Activated naive CD8-positive, alpha-beta T cell treated with anti-CD3 and anti-CD28 coated beads, Interleukin-2, amount 10 ng/mL, durations not matched to agents 7 days and 5 days (primary cell): ENCODE results near the gene SSX2IP. TPM values are rescaled to one million over a fixed set of nuclear protein-coding genes. Genes with fewer than 3 reads are reported as not detected.

Source experiments
- ATAC-seq: fragments of 150-1000 bp; cut with Tn5 transposase; one replicate; pipeline ENCODE4 v1.10.0; 2021; ENCODE audit warnings: low read depth, moderate library complexity
- POLR2A ChIA-PET: fragments of 350-600 bp; sonication (Branson Sonifier 250); formaldehyde crosslinking; loops from one replicate; lab custom pipeline; 2021; ENCODE audit warnings: antibody characterized with exemption; lab: Charles Lee
- DNase-seq: peaks from one replicate; pipeline ENCODE4 v3.0.0; 2021
- H3K27ac Mint-ChIP-seq: one replicate; pipeline ENCODE4 v1.8.0; 2022; ENCODE audit warnings: mild to moderate bottlenecking, mixed read lengths
- H3K27me3 Mint-ChIP-seq: one replicate; pipeline ENCODE4 v1.8.0; 2022; ENCODE audit warnings: mild to moderate bottlenecking, moderate library complexity, mixed read lengths
- H3K36me3 Mint-ChIP-seq: one replicate; pipeline ENCODE4 v1.8.0; 2021; ENCODE audit warnings: mild to moderate bottlenecking, mixed read lengths
- H3K4me1 Mint-ChIP-seq: one replicate; pipeline ENCODE4 v1.8.0; 2021; ENCODE audit warnings: mixed read lengths
- H3K4me3 Mint-ChIP-seq: one replicate; pipeline ENCODE4 v1.8.0; 2022; ENCODE audit warnings: mild to moderate bottlenecking, moderate library complexity, mixed read lengths
- H3K9me3 Mint-ChIP-seq: one replicate; pipeline ENCODE4 v1.8.0; 2021; ENCODE audit warnings: mixed read lengths
- total RNA-seq, 2 experiments: library from RNA; stranded (reverse); gene quantifications; one replicate each; pipeline ENCODE4 v1.2.3, GENCODE V29; 2021

SSX2IP gene
- total RNA-seq, 2 experiments from 2014 or later, result 14.4 to 16.0 TPM

- ATAC-seq (no peak), DNase-seq (no peak)
- Mint-ChIP-seq H3K4me3 (no peak overlapping the region), H3K27ac (no peak overlapping the region), H3K9me3 (peaks cover 26% of the 10 kb centered on the region), H3K4me1 (peaks cover 19% of the 10 kb centered on the region), H3K36me3 (peaks cover 15% of the 10 kb centered on the region), H3K27me3 (no peaks in the 10 kb centered on the region)
- POLR2A ChIA-PET, result no interaction called here
These were observed 74.5 kb downstream of the SSX2IP start for GRCh38 chr1:84615790-84616189.

- Mint-ChIP-seq H3K4me3 (no peak overlapping the region), H3K27ac (no peak overlapping the region), H3K4me1 (peaks cover 9% of the 10 kb centered on the region), H3K36me3 (peaks cover 16% of the 10 kb centered on the region), H3K9me3 (peaks cover 27% of the 10 kb centered on the region), H3K27me3 (no peaks in the 10 kb centered on the region)
- ATAC-seq (no peak), DNase-seq (no peak)
- POLR2A ChIA-PET, result interaction anchor here (0.7 kb wide), 1 partner anchor 38 kb away, joined by 5 read pairs; no protein-coding TSS in a partner anchor
These were observed 76.4 kb downstream of the SSX2IP start for GRCh38 chr1:84613887-84614286.

- ATAC-seq, result no peak
- POLR2A ChIA-PET, result interaction anchor here (0.6 kb wide), 1 partner anchor 167 kb away, joined by 3 read pairs; no protein-coding TSS in a partner anchor
- peaks cover 27% of the 10 kb centered on the region for H3K9me3 Mint-ChIP-seq
- H3K4me1 Mint-ChIP-seq, result peaks cover 9% of the 10 kb centered on the region
- H3K27ac Mint-ChIP-seq, result no peak overlapping the region
- no peaks in the 10 kb centered on the region for H3K27me3 Mint-ChIP-seq
- H3K4me3 Mint-ChIP-seq, result no peak overlapping the region
- peaks cover 16% of the 10 kb centered on the region for H3K36me3 Mint-ChIP-seq
- no peak for DNase-seq
These were observed 77.2 kb downstream of the SSX2IP start for GRCh38 chr1:84613026-84613425.

- peaks cover 16% of the 10 kb centered on the region for H3K36me3 Mint-ChIP-seq
- no peak for DNase-seq
- H3K4me1 Mint-ChIP-seq, result peaks cover 9% of the 10 kb centered on the region
- no peak for ATAC-seq
- no peak overlapping the region for H3K27ac Mint-ChIP-seq
- H3K27me3 Mint-ChIP-seq, result no peaks in the 10 kb centered on the region
- H3K9me3 Mint-ChIP-seq, result peaks cover 27% of the 10 kb centered on the region
- peak overlapping the region; percentile 28 for H3K4me3 Mint-ChIP-seq
- POLR2A ChIA-PET, result no interaction called here
These were observed 78.5 kb downstream of the SSX2IP start for GRCh38 chr1:84611796-84612195.

GRCh38 chr1:84611091-84611490 is 79.2 kb downstream of the SSX2IP start:
- H3K27ac Mint-ChIP-seq, result no peak overlapping the region
- H3K4me1 Mint-ChIP-seq, result peaks cover 9% of the 10 kb centered on the region
- ATAC-seq, result no peak
- H3K36me3 Mint-ChIP-seq, result peaks cover 19% of the 10 kb centered on the region
- H3K9me3 Mint-ChIP-seq, result peaks cover 33% of the 10 kb centered on the region
- no peaks in the 10 kb centered on the region for H3K27me3 Mint-ChIP-seq
- DNase-seq, result no peak
- POLR2A ChIA-PET, result no interaction called here
- H3K4me3 Mint-ChIP-seq, result no peak overlapping the region

- Mint-ChIP-seq H3K4me1 (peaks cover 7% of the 10 kb centered on the region), H3K36me3 (peaks cover 17% of the 10 kb centered on the region), H3K27me3 (no peaks in the 10 kb centered on the region), H3K9me3 (peaks cover 34% of the 10 kb centered on the region), H3K27ac (no peak overlapping the region), H3K4me3 (no peak overlapping the region)
- no peak for DNase-seq
- POLR2A ChIA-PET, result interaction anchor here (0.6 kb wide), 1 partner anchor 21 kb away, joined by 8 read pairs; no protein-coding TSS in a partner anchor
- no peak for ATAC-seq
These were observed 83.3 kb downstream of the SSX2IP start for GRCh38 chr1:84606977-84607376.

GRCh38 chr1:84605157-84605556 is 85.1 kb downstream of the SSX2IP start:
- no peaks in the 10 kb centered on the region for H3K27me3 Mint-ChIP-seq
- ATAC-seq (no peak), DNase-seq (no peak)
- POLR2A ChIA-PET, result no interaction called here
- no peak overlapping the region for H3K4me3 Mint-ChIP-seq
- peaks cover 26% of the 10 kb centered on the region for H3K9me3 Mint-ChIP-seq
- H3K27ac Mint-ChIP-seq, result no peak overlapping the region
- H3K36me3 Mint-ChIP-seq, result peaks cover 14% of the 10 kb centered on the region
- H3K4me1 Mint-ChIP-seq, result no peaks in the 10 kb centered on the region

GRCh38 chr1:84603941-84604830 is 86.1 kb downstream of the SSX2IP start:
- Mint-ChIP-seq H3K9me3 (peaks cover 26% of the 10 kb centered on the region), H3K27ac (no peak overlapping the region), H3K4me3 (no peak overlapping the region), H3K27me3 (no peaks in the 10 kb centered on the region), H3K36me3 (peaks cover 14% of the 10 kb centered on the region), H3K4me1 (no peaks in the 10 kb centered on the region)
- POLR2A ChIA-PET, result no interaction called here
- ATAC-seq, result no peak
- no peak for DNase-seq

- no peak for ATAC-seq
- Mint-ChIP-seq H3K27ac (no peak overlapping the region), H3K36me3 (peaks cover 14% of the 10 kb centered on the region), H3K27me3 (no peaks in the 10 kb centered on the region), H3K4me3 (no peak overlapping the region), H3K9me3 (peaks cover 26% of the 10 kb centered on the region), H3K4me1 (no peaks in the 10 kb centered on the region)
- POLR2A ChIA-PET, result no interaction called here
- no peak for DNase-seq
These were observed 87.0 kb downstream of the SSX2IP start for GRCh38 chr1:84603223-84603622.

GRCh38 chr1:84600796-84601195 is 89.5 kb downstream of the SSX2IP start:
- Mint-ChIP-seq H3K36me3 (peaks cover 9% of the 10 kb centered on the region), H3K27ac (no peak overlapping the region), H3K4me3 (no peak overlapping the region), H3K27me3 (no peaks in the 10 kb centered on the region), H3K9me3 (peaks cover 19% of the 10 kb centered on the region), H3K4me1 (no peaks in the 10 kb centered on the region)
- POLR2A ChIA-PET, result interaction anchor here (0.5 kb wide), 1 partner anchor 25 kb away, joined by 4 read pairs; no protein-coding TSS in a partner anchor
- ATAC-seq (no peak), DNase-seq (no peak)

- ATAC-seq (no peak), DNase-seq (no peak)
- Mint-ChIP-seq H3K4me1 (no peaks in the 10 kb centered on the region), H3K27me3 (no peaks in the 10 kb centered on the region), H3K9me3 (peaks cover 10% of the 10 kb centered on the region), H3K4me3 (no peak overlapping the region), H3K27ac (no peak overlapping the region), H3K36me3 (peaks cover 2% of the 10 kb centered on the region)
- POLR2A ChIA-PET, result interaction anchor here (1.1 kb wide), 1 partner anchor 12 kb away, joined by 3 read pairs; no protein-coding TSS in a partner anchor
These were observed 91.2 kb downstream of the SSX2IP start for GRCh38 chr1:84598846-84599741.

- Mint-ChIP-seq H3K9me3 (peaks cover 7% of the 10 kb centered on the region), H3K27ac (no peak overlapping the region), H3K27me3 (no peaks in the 10 kb centered on the region), H3K4me3 (no peak overlapping the region), H3K36me3 (peaks cover 2% of the 10 kb centered on the region), H3K4me1 (no peaks in the 10 kb centered on the region)
- ATAC-seq (no peak), DNase-seq (no peak)
- POLR2A ChIA-PET, result no interaction called here
These were observed 91.8 kb downstream of the SSX2IP start for GRCh38 chr1:84598418-84598817.

- H3K36me3 Mint-ChIP-seq, result peaks cover 2% of the 10 kb centered on the region
- POLR2A ChIA-PET, result no interaction called here
- H3K4me3 Mint-ChIP-seq, result no peak overlapping the region
- no peak for ATAC-seq
- DNase-seq, result no peak
- H3K27ac Mint-ChIP-seq, result no peak overlapping the region
- H3K9me3 Mint-ChIP-seq, result peaks cover 5% of the 10 kb centered on the region
- no peaks in the 10 kb centered on the region for H3K27me3 Mint-ChIP-seq
- H3K4me1 Mint-ChIP-seq, result no peaks in the 10 kb centered on the region
These were observed 93.2 kb downstream of the SSX2IP start for GRCh38 chr1:84597011-84597410.
